Right lobe of liver (tissue), 6 donors: Measurements from ENCODE around the gene YIPF5. TPM values are rescaled to one million over a fixed set of nuclear protein-coding genes. Genes with fewer than 3 reads are reported as not detected.

Experiments
- ATAC-seq, 4 donors: fragments of 200-7000 bp; cut with Tn5 transposase; one replicate each; pipeline ENCODE4 v1.9.1; 2020; ENCODE audit warnings: mild to moderate bottlenecking in 4 of 4, moderate library complexity in 4 of 4
- DNase-seq, 3 donors: peaks; one replicate each; pipeline ENCODE4 v3.0.0-alpha.2; 2020
- H3K27ac ChIP-seq, 3 donors: fragments of 200-600 bp; one replicate each; pipeline ENCODE4 v1.8.0; 2022
- H3K27me3 ChIP-seq, 2 donors: fragments of 200-600 bp; one replicate each; pipeline ENCODE4 v1.8.0; 2022
- H3K36me3 ChIP-seq, 4 donors: fragments of 200-600 bp; sonication (generic) in 1 of 4; one replicate each; pipeline versions ENCODE4 v1.5.1 to v1.8.0; 2017 to 2022; ENCODE audit warnings: control low read depth in 1 of 4
- H3K4me1 ChIP-seq, 4 donors: fragments of 200-600 bp; sonication (generic) in 1 of 4; one replicate each; pipeline versions ENCODE4 v1.5.1 to v1.8.0; 2017 to 2022; ENCODE audit warnings: control low read depth in 1 of 4
- H3K4me3 ChIP-seq, 3 donors: fragments of 200-600 bp; one replicate each; pipeline ENCODE4 v1.8.0; 2022
- H3K9me3 ChIP-seq, 4 donors: fragments of 200-600 bp; sonication (generic) in 1 of 4; one replicate each; pipeline versions ENCODE4 v1.5.1 to v1.8.0; 2017 to 2022; ENCODE audit warnings: control low read depth in 1 of 4
- CTCF ChIP-seq, 4 donors: fragments of 200-600 bp in 3 of 4; fragments of 450-650 bp in 1 of 4; IDR thresholded peaks; one replicate each; pipeline versions ENCODE4 v1.5.1 to v1.8.0; 2016 to 2022; ENCODE audit warnings: antibody characterized with exemption in 4 of 4, mild to moderate bottlenecking in 2 of 4
- POLR2A ChIP-seq: fragments of 450-650 bp; IDR thresholded peaks from one replicate; pipeline ENCODE4 v1.6.1; 2017; ENCODE audit warnings: antibody characterized with exemption, mild to moderate bottlenecking
- WGBS: methylation state at CpG from one replicate; pipeline ENCODE4 v1.1.6; 2018; ENCODE audit warnings: low coverage, low lambda C conversion rate; ENCODE audit not compliant: insufficient coverage; ENCODE audit errors: missing lambda C conversion rate; 5-methylcytosine and 5-hydroxymethylcytosine counted together
- intact Hi-C, 2 donors: fragments of 100-400 bp; cut with DNase I; formaldehyde crosslinking; loops; one replicate each; pipeline versions ENCODE4 v1.11.2 to v1.14.1; 2022
- long read RNA-seq: library from polyadenylated mRNA; unstranded; transcript quantifications from one replicate; pipeline ENCODE4 v2.0.0, GENCODE V29; 2019
- total RNA-seq, 6 experiments: library from RNA; depleted of rRNA in 2 of 6; stranded (reverse); fragments of >200 nt in 2 of 6; fragmentation: NEBNext Ultra II Directional in 3 of 6; extraction: Animal tissue kit (Norgen Biotek cat#: 25700) in 3 of 6; gene quantifications; one replicate each; pipeline versions ENCODE4 v1.1.0 to v1.2.4, GENCODE V29; 2016 to 2023
- donor health status: DM: no; HTN: yes; CAD: no.
- donor health status: DM: no; HTN: no; CAD: no.
- donor health status: DM: no; HTN: no; CAD: no.
- donor health status: DM: no; HTN: yes; CAD: no.
- donor health status: DM: no; HTN: yes; CAD: no.

YIPF5 gene
- total RNA-seq = 10 to 100 TPM; 21.6 to 28.1 (median 23.7) TPM
- long read RNA-seq, partial matches to known transcripts = 0 of 5 reads
- long read RNA-seq, other reads (novel, unspliced or antisense) = 1 of 5 reads

- Histone ChIP-seq H3K4me3 (peak within 1 kb of the TSS; percentile 50 to 88 (median 83)), H3K27ac (peak within 1 kb of the TSS; percentile 59 to 71 (median 70)), H3K4me1 (peaks cover 0 to 13% (median 5%) of the 10 kb centered on the region in 4 donors), H3K27me3 (no peaks in the 10 kb centered on the region), H3K9me3 (no peaks in the 10 kb centered on the region), H3K36me3 (peaks cover 0 to 7% (median under 1%) of the 10 kb centered on the region in 4 donors)
- TF ChIP-seq POLR2A (peak; percentile 59), CTCF (IDR thresholded peaks at IDR 0.05) (no peak)
- intact Hi-C loops = no loop called here
- WGBS = under 1% methylated on average over 25 of the region's 39 CpGs
- ATAC-seq (peak; percentile 99 to 100 (median 100)), DNase-seq (peak; percentile 96 to 98 (median 97))
Measured at GRCh38 chr5:144170276-144171024, at the start of gene YIPF5, which contains the start of gene KCTD16. TSS of gene YIPF5 (minus strand) at chr5:144170659. CDS start at chr5:144169955, 704 bp downstream. TSS of gene KCTD16 (plus strand) at chr5:144170873.

- intact Hi-C loops = no loop called here
- TF ChIP-seq CTCF (IDR thresholded peaks at IDR 0.05) (no peak), POLR2A (no peak)
- Histone ChIP-seq H3K27ac (no peak overlapping the region), H3K9me3 (no peaks in the 10 kb centered on the region), H3K4me1 (no peaks in the 10 kb centered on the region), H3K4me3 (no peak overlapping the region), H3K36me3 (no peaks in the 10 kb centered on the region), H3K27me3 (no peaks in the 10 kb centered on the region)
- WGBS = 71% methylated on average over 3 of the region's 3 CpGs
- no peak for DNase-seq
- no peak for ATAC-seq
Measured at GRCh38 chr5:144219869-144220268, 49.4 kb upstream of the YIPF5 start.

GRCh38 chr5:144210655-144211054 is 40.2 kb upstream of the YIPF5 start:
- TF ChIP-seq CTCF (IDR thresholded peaks at IDR 0.05) (no peak), POLR2A (no peak)
- Histone ChIP-seq H3K27ac (no peak overlapping the region), H3K27me3 (no peaks in the 10 kb centered on the region), H3K36me3 (no peaks in the 10 kb centered on the region), H3K4me3 (no peak overlapping the region), H3K4me1 (no peaks in the 10 kb centered on the region), H3K9me3 (no peaks in the 10 kb centered on the region)
- DNase-seq (no peak), ATAC-seq (no peak)
- intact Hi-C loops = no loop called here
- 27% methylated on average over 1 of the region's 1 CpG for WGBS

GRCh38 chr5:144209361-144209760 is 38.9 kb upstream of the YIPF5 start:
- DNase-seq (no peak), ATAC-seq (no peak)
- TF ChIP-seq POLR2A (no peak), CTCF (IDR thresholded peaks at IDR 0.05) (no peak)
- intact Hi-C loops = no loop called here
- H3K9me3 ChIP-seq = no peaks in the 10 kb centered on the region
- H3K27me3 ChIP-seq = no peaks in the 10 kb centered on the region
- H3K27ac ChIP-seq = no peak overlapping the region
- no peak overlapping the region for H3K4me3 ChIP-seq
- WGBS = 55% methylated on average over 4 of the region's 4 CpGs
- H3K36me3 ChIP-seq = no peaks in the 10 kb centered on the region
- H3K4me1 ChIP-seq = no peaks in the 10 kb centered on the region
